CD4-positive, alpha-beta memory T cell (primary cell): ENCODE data around the gene INPP5A. TPM values are rescaled to one million over a fixed set of nuclear protein-coding genes. Genes with fewer than 3 reads are reported as not detected.
A peak's percentile ranks its signal among the peaks of the same experiment; 100 is the strongest.
"Not testable (repeated sequence)": the region's sequence is repeated elsewhere in the genome, so short reads cannot be mapped to it uniquely, and the experiment has no call there.

Experiments
- CTCF ChIA-PET: fragments of 350-600 bp; sonication (Branson Sonifier 250); formaldehyde crosslinking; loops from one replicate; lab custom pipeline; 2021; ENCODE audit warnings: inconsistent platforms; ENCODE audit not compliant: partially characterized antibody; lab: Charles Lee
- POLR2A ChIA-PET: fragments of 350-600 bp; sonication (Branson Sonifier 250); formaldehyde crosslinking; loops from one replicate; lab custom pipeline; 2021; ENCODE audit not compliant: partially characterized antibody; lab: Charles Lee
- DNase-seq, 5 donors: peaks; one replicate each; pipeline versions ENCODE4 v3.0.0 to v3.0.0-alpha.2; 2020 to 2022; ENCODE audit warnings: mixed read lengths in 1 of 5
- H3K27ac ChIP-seq: one replicate; pipeline ENCODE4 v1.7.0; 2013; ENCODE audit warnings: low read depth, low read length
- H3K27me3 ChIP-seq: 2 replicates; pipeline ENCODE4 v1.7.0; 2013; ENCODE audit warnings: mild to moderate bottlenecking, low read length, moderate library complexity; ENCODE audit not compliant: insufficient read depth
- H3K36me3 ChIP-seq: 2 replicates; pipeline ENCODE4 v1.7.0; 2013; ENCODE audit warnings: mild to moderate bottlenecking, low read length, moderate library complexity; ENCODE audit not compliant: insufficient read depth
- H3K4me1 ChIP-seq: 2 replicates; pipeline ENCODE4 v1.7.0; 2013; ENCODE audit warnings: mild to moderate bottlenecking, low read length, moderate library complexity; ENCODE audit not compliant: insufficient read depth
- H3K4me3 ChIP-seq, 2 donors: one replicate each; pipeline ENCODE4 v1.7.0; 2013; ENCODE audit warnings: low read length in 2 of 2, mild to moderate bottlenecking in 1 of 2
- H3K9me3 ChIP-seq, 2 donors: one replicate each; pipeline ENCODE4 v1.7.0; 2013; ENCODE audit warnings: low read length in 2 of 2, control low read depth in 1 of 2; ENCODE audit not compliant: control insufficient read depth in 1 of 2
- H3K27ac Mint-ChIP-seq, 7 donors: one replicate each; pipeline ENCODE4 v1.8.0; 2020 to 2021; ENCODE audit warnings: mixed read lengths in 7 of 7, mild to moderate bottlenecking in 6 of 7, inconsistent platforms in 3 of 7, moderate library complexity in 3 of 7
- H3K27me3 Mint-ChIP-seq, 2 donors: one replicate each; pipeline ENCODE4 v1.8.0; 2020 to 2021; ENCODE audit warnings: mixed read lengths in 2 of 2
- H3K36me3 Mint-ChIP-seq, 2 donors: one replicate each; pipeline ENCODE4 v1.8.0; 2020 to 2021; ENCODE audit warnings: mixed read lengths in 2 of 2, inconsistent platforms in 1 of 2, mild to moderate bottlenecking in 1 of 2
- H3K4me1 Mint-ChIP-seq, 4 donors: one replicate each; pipeline ENCODE4 v1.8.0; 2020 to 2021; ENCODE audit warnings: mixed read lengths in 4 of 4, mild to moderate bottlenecking in 1 of 4
- H3K4me3 Mint-ChIP-seq, 8 donors: one replicate each; pipeline ENCODE4 v1.8.0; 2020 to 2021; ENCODE audit warnings: mixed read lengths in 8 of 8, mild to moderate bottlenecking in 7 of 8, moderate library complexity in 6 of 8, inconsistent platforms in 3 of 8
- H3K9me3 Mint-ChIP-seq, 8 donors: one replicate each; pipeline ENCODE4 v1.8.0; 2020 to 2021; ENCODE audit warnings: mixed read lengths in 8 of 8, mild to moderate bottlenecking in 5 of 8, inconsistent platforms in 3 of 8, moderate library complexity in 1 of 8
- intact Hi-C: fragments of 100-400 bp; cut with micrococcal nuclease; formaldehyde crosslinking; loops from one replicate; pipeline ENCODE4 v1.15.1; 2023
- polyA plus RNA-seq, 2 donors: library from polyadenylated mRNA; unstranded; fragments of 300-500 nt; fragmentation: Illumina TruSeq; gene quantifications; one replicate each; pipeline ENCODE4 v1.2.3, GENCODE V29; 2021
- total RNA-seq, 2 experiments: library from RNA; stranded (reverse); gene quantifications; one replicate each; pipeline ENCODE4 v1.2.3, GENCODE V29; 2021

INPP5A gene
- total and polyA plus RNA-seq, 4 experiments from 2014 or later = 0.61 to 19.3 (median 10.8) TPM

DNA sequence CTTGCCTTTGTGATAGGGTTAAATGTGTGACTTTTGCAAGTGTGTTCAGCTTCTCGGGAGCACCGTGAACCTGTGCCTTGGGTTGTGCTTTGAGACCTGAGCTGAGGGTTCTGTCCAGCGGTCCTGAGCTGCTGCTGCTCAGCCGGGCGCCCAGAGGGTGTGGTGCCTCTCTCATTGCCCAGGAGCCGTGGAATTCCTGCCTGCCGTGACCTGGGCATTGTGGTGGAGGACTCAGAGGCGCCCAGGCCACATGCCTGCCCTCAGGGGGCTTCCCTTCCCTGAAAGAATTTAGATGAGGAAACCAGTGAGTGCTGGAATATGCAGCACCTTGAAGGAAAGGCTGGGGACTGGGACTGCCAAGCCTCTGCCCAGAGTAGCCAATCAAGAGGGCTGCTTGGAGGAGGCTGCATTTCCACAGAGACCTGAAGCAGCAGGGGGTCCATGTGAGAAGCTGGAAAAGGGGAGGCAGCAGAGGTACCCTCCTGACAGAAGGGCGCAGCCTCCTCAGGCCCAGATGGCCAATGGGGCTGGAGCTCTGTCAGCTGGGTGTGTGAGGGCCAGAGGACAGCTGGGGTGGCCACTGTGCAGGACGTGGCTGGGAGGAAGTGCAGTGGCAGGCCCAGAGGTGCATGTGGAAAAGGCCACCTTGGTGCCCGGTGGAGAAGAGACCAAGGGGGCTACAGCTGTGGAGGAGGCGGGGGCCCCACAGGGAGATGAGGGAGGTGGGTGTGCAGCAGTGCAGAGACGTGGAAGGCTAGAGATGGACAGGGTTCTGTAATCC, 141.0 kb downstream of the INPP5A start:
- Histone ChIP-seq H3K36me3 (no peaks in the 10 kb centered on the region), H3K4me1 (no peaks in the 10 kb centered on the region), H3K27ac (no peak overlapping the region), H3K27me3 (no peaks in the 10 kb centered on the region), H3K9me3 (no peaks in the 10 kb centered on the region), H3K4me3 (no peak overlapping the region)
- POLR2A ChIA-PET = interaction anchor here (1.1 kb wide), 1 partner anchor 8 kb away, joined by 3 read pairs; no protein-coding TSS in a partner anchor
- peak overlapping the region in 5 of 7 donors; percentile 22 to 61 (median 53) for H3K27ac Mint-ChIP-seq
- intact Hi-C loops = no loop called here
- H3K9me3 Mint-ChIP-seq = no peaks in the 10 kb centered on the region
- H3K4me3 Mint-ChIP-seq = no peak overlapping the region
- H3K36me3 Mint-ChIP-seq = peaks cover 0 to 8% of the 10 kb centered on the region in 2 donors
- no peak for DNase-seq
- H3K4me1 Mint-ChIP-seq = peaks cover 5 to 23% (median 11%) of the 10 kb centered on the region in 4 donors
- no peaks in the 10 kb centered on the region for H3K27me3 Mint-ChIP-seq
- CTCF ChIA-PET = no interaction called here

DNA sequence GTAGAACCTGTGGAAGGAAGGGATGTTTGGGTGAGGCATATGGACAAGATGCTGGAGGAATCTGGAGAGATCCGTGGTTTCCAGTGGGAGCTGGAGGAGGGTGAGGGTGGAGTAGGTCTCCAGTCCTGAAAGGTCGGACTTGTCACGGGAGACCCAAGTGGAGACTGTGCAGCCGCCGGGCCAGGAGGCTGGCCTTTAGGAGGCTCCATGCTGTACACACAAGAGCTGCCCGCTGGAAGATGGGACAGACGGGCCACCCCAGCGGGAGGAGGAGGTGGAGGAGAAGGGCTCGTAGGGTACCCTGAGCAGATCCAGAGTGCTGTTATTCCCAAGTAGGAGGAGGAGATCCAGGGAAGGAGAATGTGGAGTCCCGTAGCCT, 141.6 kb downstream of the INPP5A start:
- Mint-ChIP-seq H3K9me3 (no peaks in the 10 kb centered on the region), H3K27me3 (no peaks in the 10 kb centered on the region), H3K4me3 (peak overlapping the region in 1 of 8 donors; percentile 53), H3K4me1 (peaks cover 11 to 27% (median 14%) of the 10 kb centered on the region in 4 donors), H3K36me3 (peaks cover 0 to 8% of the 10 kb centered on the region in 2 donors), H3K27ac (peak overlapping the region in 3 of 7 donors; percentile 51 to 61 (median 53))
- Histone ChIP-seq H3K9me3 (no peaks in the 10 kb centered on the region), H3K36me3 (no peaks in the 10 kb centered on the region), H3K27ac (no peak overlapping the region), H3K4me3 (no peak overlapping the region), H3K27me3 (no peaks in the 10 kb centered on the region), H3K4me1 (peaks cover 4% of the 10 kb centered on the region)
- ChIA-PET POLR2A (no interaction called here), CTCF (no interaction called here)
- no peak for DNase-seq
- intact Hi-C loops = no loop called here

DNA sequence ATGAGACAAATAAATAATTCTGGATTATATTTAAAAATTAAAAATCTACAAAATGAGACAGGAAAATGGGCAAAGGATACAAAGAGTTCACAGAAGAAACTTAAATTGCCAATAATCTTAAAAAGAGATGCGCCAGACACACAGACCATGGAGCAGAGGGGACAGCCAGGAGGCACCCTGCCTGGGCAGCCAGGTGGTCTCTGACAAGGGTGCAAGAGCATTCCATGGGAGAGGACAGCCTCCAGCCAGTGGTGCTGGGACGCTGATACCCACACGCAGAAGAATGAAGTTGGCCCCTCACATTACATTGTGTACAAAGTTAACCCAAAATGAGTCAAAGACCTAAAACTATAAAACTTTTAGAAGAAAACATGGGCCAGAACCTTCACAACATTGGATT, 142.1 kb downstream of the INPP5A start:
- ChIA-PET CTCF (no interaction called here), POLR2A (no interaction called here)
- Histone ChIP-seq H3K4me1 (peaks cover 9% of the 10 kb centered on the region), H3K9me3 (no peaks in the 10 kb centered on the region), H3K4me3 (no peak overlapping the region), H3K27me3 (no peaks in the 10 kb centered on the region), H3K27ac (no peak overlapping the region), H3K36me3 (no peaks in the 10 kb centered on the region)
- H3K4me3 Mint-ChIP-seq = no peak overlapping the region
- peaks cover 15 to 31% (median 19%) of the 10 kb centered on the region in 4 donors for H3K4me1 Mint-ChIP-seq
- no peak overlapping the region for H3K27ac Mint-ChIP-seq
- H3K9me3 Mint-ChIP-seq = no peaks in the 10 kb centered on the region
- intact Hi-C loops = no loop called here
- no peak for DNase-seq
- peaks cover 0 to 8% of the 10 kb centered on the region in 2 donors for H3K36me3 Mint-ChIP-seq
- H3K27me3 Mint-ChIP-seq = no peaks in the 10 kb centered on the region

DNA sequence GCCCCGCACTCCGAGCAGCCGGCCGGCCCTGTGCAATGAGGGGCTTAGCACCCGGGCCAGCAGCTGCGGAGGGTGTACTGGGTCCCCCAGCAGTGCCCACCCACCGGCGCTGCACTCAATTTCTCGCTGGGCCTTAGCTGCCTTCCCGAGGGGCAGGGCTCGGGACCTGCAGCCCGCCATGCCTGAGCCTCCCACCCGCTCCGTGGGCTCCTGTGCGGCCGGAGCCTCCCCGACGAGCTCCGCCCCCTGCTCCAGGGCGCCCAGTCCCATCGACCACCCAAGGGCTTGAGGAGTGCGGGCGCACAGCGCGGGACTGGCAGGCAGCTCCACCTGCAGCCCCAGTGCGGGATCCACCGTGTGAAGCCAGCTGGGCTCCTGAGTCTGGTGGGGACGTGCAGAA, 143.2 kb downstream of the INPP5A start:
- DNase-seq, H3K27ac ChIP-seq, H3K27me3 Mint-ChIP-seq, H3K36me3 ChIP-seq, H3K4me1 ChIP-seq, H3K27me3 ChIP-seq, H3K27ac Mint-ChIP-seq, H3K4me3 Mint-ChIP-seq, H3K9me3 ChIP-seq, intact Hi-C loops, CTCF ChIA-PET, H3K4me3 ChIP-seq, H3K36me3 Mint-ChIP-seq, H3K9me3 Mint-ChIP-seq, POLR2A ChIA-PET: not testable (repeated sequence)
- H3K4me1 Mint-ChIP-seq = peaks cover 17 to 36% (median 18%) of the 10 kb centered on the region in 4 donors

DNA sequence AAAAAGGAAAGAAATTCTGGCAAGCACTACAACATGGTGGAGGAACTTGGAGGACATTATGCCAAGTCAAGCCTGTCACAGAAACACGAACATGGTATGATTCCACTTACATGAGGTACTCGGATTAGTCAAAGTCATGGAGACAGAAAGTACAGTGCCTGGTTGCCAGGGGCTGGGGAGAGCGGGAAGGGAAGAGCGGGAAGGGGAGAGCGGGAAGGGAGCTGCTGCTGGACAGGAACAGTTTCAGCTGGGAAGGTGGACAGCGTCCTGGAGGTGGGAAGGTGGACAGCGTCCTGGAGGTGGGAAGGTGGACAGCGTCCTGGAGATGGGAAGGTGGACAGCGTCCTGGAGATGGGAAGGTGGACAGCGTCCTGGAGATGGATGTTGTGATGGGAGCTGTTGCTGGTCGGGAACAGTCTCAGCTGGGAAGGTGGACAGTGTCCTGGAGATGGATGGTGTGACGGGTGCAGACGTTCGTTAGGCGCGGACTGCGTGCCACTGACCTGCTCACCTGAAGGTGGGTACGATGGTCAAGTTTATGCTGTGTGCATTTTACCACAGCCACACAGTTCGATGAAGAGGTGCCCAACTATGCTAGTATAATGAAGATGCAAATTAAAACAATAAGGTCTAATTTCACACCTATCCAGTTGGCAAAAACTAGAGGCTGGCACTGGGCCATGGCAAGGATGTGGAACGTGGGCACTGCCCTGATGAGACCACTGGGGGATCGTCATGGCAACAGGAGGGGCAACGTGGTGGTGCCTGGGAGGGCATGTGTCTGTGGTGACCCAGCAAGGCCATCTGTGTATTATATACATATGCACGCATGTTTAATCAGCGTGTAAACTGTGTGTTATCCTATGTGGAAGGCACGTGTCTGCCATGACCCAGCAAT, 144.5 kb downstream of the INPP5A start:
- no peaks in the 10 kb centered on the region for H3K27me3 ChIP-seq
- no peak overlapping the region for H3K4me3 Mint-ChIP-seq
- H3K27ac Mint-ChIP-seq = peak overlapping the region in 1 of 7 donors; percentile 35
- H3K27me3 Mint-ChIP-seq = no peaks in the 10 kb centered on the region
- H3K4me3 ChIP-seq = no peak overlapping the region
- no peaks in the 10 kb centered on the region for H3K9me3 ChIP-seq
- intact Hi-C loops = no loop called here
- H3K27ac ChIP-seq = no peak overlapping the region
- peaks cover 0 to 8% of the 10 kb centered on the region in 2 donors for H3K36me3 Mint-ChIP-seq
- H3K36me3 ChIP-seq = no peaks in the 10 kb centered on the region
- DNase-seq = no peak
- ChIA-PET CTCF (no interaction called here), POLR2A (no interaction called here)
- no peaks in the 10 kb centered on the region for H3K9me3 Mint-ChIP-seq
- H3K4me1 Mint-ChIP-seq = peaks cover 17 to 36% (median 18%) of the 10 kb centered on the region in 4 donors
- peaks cover 9% of the 10 kb centered on the region for H3K4me1 ChIP-seq

DNA sequence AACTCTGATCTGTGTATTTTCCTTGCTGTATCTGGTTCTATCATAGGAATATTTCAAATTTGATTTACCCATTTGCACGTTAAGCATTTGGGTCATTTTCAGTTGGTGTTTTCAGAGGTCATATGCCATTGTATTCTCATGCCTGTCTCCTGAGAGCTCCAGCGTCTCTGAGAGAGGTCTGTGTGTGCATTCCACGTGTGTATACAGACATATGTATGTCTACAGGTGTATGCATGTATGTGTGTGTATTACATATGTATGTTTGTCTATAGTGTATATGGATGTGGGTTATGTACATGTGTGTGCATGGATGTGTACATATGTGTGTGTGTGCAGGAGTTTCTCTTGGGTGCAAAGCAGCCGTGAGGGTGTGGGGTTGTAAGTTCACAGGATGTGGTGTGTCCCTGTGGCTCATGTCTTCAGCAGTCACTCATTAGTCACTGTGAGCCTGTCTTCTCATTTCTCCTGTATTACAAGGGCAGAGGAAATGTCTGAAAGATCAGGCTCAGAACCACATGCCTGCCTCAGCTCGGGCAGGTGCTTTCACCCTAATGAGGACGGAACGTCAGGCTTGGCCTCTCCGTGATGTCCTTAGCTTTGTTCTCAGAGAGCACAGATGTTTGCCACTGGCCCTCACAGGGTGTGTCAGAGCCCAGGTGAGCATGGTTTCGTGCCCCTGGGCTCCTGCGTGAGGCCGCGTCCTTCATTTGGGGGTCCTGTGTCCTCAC, 146.7 kb downstream of the INPP5A start:
- POLR2A ChIA-PET = no interaction called here
- Mint-ChIP-seq H3K27me3 (no peaks in the 10 kb centered on the region), H3K4me1 (peaks cover 18 to 36% (median 24%) of the 10 kb centered on the region in 4 donors), H3K36me3 (peaks cover 0 to 17% of the 10 kb centered on the region in 2 donors), H3K9me3 (no peaks in the 10 kb centered on the region), H3K27ac (peak overlapping the region in 6 of 7 donors; percentile 4 to 76 (median 48)), H3K4me3 (peak overlapping the region in 5 of 8 donors; percentile 7 to 47 (median 23))
- Histone ChIP-seq H3K27me3 (no peaks in the 10 kb centered on the region), H3K4me3 (no peak overlapping the region), H3K27ac (no peak overlapping the region), H3K36me3 (no peaks in the 10 kb centered on the region), H3K4me1 (peaks cover 9% of the 10 kb centered on the region), H3K9me3 (no peaks in the 10 kb centered on the region)
- CTCF ChIA-PET = no interaction called here
- intact Hi-C loops = no loop called here
- peak in 4 of 5 donors; percentile 13 to 38 (median 27) for DNase-seq
